HG03196 (cell line): ENCODE measurements around the gene SLC16A1.
"Not testable (repeated sequence)": the region's sequence is repeated elsewhere in the genome, so short reads cannot be mapped to it uniquely, and the experiment has no call there.

Experiments used
- ATAC-seq: cut with Tn5 transposase; IDR thresholded peaks from one replicate; pipeline ENCODE4 v1.9.1; 2021; ENCODE audit not compliant: unreplicated experiment

The SLC16A1 gene

DNA sequence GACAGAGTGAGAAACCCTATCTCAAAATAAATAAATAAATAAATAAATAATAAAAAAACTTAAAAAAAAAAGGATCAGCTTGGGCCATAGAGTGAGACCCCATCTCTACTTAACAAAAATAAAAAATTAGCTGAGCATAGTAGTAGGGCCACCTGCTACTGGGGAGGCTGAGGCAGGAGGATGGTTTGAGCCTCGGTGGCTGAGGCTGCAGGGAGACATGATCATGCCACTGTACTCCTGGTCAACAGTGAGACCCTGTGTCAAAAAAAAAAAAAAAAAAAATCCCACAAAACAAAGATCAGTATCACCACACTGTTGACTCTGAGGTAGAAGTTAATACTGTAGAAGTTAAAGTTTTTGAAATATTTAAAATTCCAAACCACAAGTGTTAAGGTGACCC is 29.1 kb downstream of the SLC16A1 start:
- no peak for ATAC-seq

DNA sequence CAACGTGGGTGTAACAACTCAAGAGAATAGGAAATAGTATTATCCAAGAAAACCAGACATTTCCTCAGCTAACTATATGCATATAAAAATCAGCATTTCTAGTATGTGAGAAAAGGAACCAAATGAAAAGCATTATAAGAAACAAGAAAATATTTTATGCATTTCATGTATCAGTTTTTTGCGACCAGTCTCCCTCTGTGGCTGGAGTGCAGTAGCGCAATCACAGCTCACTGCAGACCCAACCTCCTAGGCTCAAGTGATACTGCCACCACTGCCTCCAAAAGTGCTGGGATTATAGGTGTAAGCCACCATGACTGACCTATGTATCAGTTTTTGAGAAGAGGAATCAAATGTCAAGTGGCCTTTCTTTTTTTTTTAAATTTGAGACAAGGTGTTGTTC is 31.0 kb downstream of the SLC16A1 start:
- ATAC-seq, result no peak

DNA sequence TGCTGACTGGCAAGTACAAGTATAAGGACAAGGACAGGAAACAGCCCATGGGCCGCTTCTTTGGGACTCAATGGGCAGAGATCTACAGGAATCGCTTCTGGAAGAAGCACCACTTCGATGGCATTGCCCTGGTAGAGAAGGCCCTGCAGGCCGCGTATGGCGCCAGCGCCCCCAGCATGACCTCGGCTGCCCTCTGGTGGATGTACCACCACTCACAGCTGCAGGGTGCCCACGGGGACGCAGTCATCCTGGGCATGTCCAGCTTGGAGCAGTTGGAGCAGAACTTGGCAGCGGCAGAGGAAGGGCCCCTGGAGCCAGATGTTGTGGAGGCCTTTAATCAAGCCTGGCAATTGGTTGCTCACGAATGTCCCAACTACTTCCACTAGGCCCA is 32.0 kb downstream of the SLC16A1 start:
- no peak for ATAC-seq

DNA sequence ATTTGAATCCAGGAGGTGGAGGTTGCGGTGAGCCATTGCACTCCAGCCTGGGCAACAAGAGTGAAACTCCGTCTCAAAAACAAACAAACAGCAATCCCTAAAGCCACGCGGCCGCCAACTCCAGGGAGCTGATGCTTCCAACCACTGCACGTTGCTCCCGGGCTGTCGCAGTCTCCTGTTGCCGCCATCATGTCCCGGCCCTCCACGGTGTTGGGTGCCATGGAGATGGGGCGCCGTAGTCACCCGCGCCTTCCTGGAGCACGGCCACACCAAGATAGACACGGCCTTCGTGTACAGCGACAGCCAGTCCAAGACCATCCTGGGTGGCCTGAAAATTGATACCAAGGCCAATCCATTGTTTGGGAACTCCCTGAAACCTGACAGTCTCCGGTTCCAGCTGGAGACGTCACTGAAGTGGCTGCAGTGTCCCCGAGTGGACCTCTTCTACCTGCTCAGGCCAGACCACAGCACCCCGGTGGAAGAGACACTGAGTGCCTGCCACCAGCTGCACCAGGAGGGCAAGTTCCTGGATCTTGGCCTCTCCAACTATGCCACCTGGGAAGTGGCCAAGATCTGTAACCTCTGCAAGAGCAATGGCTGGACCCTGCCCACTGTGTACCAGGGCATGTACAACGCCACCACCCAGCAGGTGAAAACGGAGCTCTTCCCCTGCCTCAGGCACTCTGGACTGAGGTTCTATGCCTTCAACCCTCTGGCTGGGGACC is 32.6 kb downstream of the SLC16A1 start:
- ATAC-seq, result no peak

DNA sequence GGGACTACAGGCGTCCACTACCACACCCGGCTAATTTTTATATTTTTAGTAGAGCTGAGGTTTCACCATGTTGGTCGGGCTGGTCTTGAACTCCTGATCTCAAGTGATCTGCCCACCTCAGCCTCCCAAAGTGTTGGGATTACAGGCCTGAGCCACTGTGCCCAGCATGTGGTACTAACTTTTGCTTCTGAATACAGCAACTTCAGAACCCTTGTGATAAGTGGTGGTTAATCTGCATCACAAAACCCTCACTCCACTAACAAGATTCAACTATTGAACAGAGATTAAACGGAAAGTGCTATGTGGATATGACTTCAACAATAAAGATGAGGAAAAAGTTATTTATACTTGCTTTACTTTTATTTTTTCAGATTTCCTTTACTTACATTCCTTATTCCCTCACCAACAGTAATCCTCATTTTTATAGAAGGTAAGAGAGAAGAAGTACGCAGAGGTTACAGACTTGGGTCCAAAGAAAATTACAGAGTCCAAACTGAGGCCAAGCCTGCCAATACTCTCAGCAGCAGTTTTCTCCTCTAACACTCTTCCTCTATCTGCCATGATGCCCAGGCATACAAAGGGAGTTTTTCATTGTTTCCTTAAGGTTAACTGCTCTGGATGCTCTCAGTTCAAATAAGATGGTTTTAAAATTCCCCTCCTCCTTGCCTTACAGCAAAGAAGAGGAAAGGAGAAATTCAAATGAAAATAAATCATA is 44.3 kb downstream of the SLC16A1 start:
- ATAC-seq, result no peak

DNA sequence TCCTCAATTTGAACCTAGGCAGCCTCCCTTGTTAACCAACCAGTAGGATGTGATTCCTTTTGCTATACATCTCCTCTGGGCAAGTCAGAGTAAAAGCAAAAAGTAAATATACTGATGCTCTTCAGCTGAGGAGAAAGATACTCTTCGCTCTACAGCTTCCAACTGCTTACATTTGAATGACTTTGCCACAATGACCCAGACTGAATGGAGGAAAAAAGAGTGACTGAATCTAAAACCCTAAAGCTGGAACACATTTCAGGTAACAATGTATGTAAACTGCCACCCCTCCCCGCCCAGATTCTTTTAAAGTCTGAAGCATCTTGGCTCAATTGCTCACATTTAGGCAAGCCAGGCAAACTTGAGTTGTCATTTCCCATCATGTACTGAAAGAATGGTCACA is 46.1 kb downstream of the SLC16A1 start:
- ATAC-seq, result no peak

DNA sequence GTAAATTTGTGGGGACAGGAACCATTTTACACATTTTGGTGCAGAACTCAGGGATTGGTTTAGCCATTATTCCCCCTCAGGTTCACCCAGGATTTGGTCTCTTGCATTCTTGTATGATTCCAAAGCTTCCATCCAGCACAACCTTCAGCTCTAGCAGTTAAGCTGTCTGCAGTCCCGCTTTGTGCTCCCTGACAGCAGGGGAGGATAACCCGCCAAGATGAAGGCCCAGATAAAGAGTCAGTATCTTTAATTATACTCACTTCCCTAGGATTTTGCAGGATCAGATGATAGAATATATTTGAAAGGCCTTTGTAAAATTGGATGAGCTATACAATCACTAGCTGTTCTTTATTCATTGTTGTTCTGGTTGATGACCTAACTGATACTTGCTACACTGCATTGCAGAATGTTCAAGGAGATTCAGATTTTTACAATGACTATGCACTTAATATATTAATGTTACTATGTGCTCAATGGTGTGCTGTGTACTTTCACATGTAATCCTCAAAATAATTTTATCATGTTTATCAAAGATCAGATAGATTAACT is 49.8 kb downstream of the SLC16A1 start:
- no peak for ATAC-seq

DNA sequence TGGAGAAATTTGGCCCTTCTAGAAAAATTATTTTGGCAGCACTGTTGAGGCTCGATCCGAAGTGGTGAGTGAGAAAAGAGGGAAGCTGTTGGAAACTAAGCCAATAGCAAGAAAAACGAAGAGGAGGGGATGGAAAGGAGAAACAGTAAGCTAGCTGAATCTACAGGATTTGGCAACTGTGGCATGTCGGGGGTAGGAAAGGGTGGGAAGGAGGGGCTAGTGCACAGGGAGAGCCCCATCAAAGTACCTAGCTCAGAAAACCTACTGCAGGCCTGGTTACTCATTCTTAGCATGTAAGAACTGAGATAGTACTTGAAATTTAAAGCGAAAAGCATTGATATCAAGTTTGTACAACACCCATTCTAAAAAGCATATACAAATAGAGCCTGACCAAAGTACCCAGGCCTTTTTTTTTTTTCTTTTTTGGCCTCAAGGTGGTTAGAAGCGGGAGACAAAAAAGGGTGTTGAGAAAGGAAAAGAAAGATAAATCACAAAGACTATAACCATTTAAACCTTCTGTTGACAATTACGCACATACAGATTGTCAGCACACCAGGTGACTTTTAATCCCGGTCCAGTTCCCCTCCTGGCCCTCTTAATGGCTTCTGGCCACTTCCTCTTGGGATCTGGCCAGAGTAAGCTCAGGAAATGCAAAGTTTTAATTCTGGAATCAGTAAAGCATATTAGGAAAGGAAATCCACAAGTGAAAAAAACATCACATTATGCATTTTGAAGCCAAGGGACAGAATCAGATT is 50.4 kb downstream of the SLC16A1 start:
- ATAC-seq, result no peak

DNA sequence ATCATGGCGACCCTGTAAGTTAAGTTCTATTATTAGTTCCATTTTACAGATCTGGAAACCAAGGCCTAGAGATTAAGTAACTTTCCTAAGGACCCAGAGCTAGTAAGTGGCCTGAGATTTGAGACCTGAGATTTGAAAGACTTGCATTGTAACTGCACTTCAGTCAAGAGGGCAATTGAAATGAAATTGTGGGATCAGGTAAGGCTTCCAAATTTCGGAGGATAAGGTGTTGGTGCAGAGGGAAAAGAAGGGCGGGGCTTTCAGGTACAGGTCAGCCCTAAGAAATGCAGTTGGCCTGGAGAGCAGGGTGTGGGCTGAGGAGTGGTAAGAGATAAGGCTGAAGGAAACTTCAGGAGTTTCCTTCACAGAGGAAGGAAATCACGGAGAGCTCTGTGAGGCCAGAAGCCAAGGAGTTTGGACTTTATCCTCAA is 51.1 kb downstream of the SLC16A1 start:
- ATAC-seq, result no peak

DNA sequence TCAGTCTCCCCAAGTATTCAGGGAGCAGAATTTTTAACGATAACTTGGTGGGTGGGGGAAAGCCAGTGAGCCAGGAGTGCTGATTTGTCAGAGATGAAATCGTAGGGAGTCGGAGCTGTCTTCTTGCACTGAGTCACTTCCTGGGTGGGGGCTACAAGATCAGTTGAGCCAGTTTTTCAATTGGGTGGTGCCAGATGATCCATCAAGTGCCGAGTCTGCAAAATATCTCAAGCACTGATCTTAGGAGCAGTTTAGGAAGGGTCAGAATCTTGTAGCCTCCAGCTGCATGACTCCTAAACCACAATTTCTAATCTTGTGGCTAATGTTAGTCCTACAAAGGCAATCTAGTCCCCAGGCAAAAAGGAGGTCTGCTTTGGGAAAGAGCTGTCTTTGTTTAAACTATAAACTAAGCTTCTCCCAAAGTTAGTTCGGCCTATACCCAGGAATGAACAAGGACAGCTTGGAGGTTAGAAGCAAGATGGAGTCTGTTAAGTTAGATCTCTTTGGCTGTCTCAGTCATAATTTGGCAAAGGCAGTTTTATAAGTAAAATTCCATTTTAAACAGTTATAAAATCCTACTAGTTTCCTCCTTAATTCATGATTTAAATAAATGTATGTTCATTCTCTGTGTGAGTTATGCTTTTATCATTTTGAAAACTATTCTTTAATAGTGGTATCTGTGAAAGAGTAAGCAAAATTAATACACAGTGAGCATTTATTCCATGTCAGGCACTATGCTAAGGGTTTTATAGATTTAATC is 51.7 kb downstream of the SLC16A1 start:
- ATAC-seq, result no peak

DNA sequence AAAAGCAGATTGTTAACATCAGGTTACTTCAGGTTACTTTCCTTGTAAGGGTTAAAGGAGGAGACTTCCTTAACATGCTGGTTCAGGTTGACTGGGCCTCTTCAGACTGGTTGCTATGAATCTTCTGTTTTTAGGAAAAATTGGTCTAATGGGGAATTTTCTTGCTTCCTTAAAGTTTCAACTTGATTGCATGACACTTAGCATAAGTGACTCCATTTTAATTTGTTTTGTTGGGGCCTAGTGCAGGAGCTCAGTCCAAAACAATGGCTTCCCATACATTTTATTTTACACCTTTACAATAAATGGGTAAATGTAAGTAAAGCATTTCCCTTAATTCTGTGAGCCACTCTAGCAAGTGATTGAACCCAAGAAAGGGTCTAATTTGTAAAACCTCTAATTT is 53.8 kb downstream of the SLC16A1 start:
- ATAC-seq, result no peak

DNA sequence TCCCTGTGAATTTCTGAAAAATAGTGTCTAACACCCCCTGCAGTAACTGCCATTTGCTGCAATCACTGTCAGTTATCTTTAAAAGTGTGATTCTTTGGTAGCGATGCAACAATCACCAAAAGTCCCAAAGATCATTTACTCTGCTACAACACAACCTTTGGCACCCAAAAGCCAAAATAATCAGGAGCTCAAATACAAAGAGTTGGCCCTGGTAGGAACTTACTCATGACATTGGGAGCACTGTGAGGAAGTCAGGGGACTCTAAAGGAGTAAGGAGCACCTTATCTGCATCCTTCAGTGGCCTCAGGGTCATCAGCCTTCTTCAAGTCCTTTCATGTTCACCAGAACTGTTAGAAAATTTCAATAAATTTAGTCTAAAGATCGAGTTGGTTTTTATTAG is 54.6 kb downstream of the SLC16A1 start:
- ATAC-seq, result no peak

DNA sequence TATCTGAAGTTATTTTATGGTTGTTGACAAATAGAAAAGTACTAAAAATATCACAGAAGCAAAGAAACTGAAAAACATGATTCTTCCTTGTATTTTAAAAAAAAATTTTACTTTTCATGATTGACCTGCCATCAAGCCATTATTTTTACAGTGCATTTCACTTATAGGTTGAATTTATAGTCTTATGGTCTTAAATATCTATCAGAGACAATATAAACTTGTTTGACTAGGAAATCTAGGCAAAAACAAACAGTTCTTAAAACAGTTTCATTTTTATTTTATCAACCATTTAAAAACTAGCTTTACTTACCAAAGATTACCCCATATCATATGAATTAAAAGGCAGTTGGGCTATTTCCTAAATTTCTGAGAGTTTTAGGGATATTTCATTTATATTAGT is 59.2 kb downstream of the SLC16A1 start:
- ATAC-seq, result no peak

DNA sequence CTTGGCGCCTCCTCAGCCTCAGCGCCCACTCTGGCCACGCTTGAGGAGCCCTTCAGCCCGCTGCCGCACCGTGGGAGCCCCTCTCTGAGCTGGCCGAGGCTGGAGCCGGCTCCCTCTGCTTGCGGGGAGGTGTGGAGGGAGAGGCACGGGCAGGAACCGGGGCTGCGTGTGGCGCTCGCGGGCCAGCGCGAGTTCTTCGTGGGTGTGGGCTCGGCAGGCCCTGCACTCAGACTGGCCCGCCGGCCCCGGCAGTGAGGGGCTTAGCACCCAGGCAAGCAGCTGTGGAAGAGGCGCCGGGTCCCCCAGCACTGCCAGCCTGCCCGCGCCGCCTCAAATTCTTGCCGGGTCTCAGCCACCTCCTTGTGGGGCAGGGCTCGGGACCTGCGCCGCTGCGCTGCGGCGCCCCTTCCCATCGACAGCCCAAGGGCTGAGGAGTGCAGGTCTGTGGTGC is 61.4 kb downstream of the SLC16A1 start:
- ATAC-seq, result no peak

DNA sequence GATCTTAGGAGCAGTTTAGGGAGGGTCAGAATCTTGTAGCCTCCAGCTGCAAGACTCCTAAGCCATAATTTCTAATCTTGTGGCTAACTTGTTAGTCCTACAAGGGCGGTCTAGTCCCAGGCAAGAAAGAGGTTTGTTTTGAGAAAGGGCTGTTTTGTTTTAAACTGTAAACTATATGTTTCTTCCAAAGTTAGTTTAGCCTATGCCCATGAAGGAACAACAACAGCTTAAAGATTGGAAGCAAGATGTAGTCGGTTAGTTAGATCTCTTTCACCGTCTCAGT is 62.0 kb downstream of the SLC16A1 start:
- no peak for ATAC-seq

DNA sequence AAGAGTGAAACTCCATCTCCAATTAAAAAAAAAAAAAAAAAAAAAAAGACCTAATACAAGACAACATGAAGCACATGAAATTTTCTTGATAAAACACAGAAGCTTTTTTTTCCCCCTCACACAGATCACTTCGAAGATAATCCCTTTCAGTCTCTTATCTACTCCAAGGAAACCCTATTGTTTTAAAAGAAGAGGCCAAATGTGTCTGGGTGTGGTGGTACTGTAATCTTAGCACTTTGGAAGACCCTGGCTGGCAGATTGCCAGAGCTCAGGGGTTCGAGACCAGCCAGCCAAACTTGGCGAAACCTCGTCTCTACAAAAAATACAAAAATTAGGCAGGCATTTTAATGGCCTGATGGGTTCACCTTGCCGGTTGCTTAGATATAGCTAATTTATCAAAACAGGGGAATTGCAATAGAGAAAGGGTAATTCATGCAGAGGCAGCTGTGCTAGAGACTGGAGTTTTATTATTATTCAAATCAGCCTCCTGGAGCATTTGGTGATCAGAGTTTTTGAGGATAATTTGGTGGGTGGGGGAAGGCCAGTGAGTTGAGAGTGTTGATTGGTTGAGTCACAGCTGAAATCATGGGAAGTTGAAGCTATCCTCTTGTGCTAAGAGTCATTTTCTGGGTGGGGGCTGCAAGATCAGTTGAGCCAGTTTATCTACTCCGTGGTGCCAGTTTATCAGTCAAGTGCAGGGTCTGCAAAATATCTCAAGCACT is 62.5 kb downstream of the SLC16A1 start:
- no peak for ATAC-seq

DNA sequence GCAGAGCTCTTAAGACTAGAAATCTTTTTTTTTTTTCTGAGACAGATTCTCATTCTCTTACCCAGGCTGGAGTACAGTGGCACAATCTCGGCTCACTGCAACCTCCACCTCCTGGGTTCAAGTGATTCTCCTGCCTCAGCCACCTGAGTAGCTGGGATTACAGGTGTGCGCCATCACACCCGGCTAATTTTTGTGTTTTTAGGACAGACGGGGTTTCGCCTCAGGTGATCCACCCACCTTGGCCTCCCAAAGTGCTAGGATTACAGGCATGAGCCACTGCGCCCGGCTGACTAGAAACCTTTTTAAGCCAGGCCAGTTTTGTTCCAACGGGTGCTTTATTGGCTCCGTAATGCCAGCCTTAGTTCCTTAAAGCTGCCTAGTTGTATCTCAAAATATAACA is 66.1 kb downstream of the SLC16A1 start:
- not testable (repeated sequence) for ATAC-seq

DNA sequence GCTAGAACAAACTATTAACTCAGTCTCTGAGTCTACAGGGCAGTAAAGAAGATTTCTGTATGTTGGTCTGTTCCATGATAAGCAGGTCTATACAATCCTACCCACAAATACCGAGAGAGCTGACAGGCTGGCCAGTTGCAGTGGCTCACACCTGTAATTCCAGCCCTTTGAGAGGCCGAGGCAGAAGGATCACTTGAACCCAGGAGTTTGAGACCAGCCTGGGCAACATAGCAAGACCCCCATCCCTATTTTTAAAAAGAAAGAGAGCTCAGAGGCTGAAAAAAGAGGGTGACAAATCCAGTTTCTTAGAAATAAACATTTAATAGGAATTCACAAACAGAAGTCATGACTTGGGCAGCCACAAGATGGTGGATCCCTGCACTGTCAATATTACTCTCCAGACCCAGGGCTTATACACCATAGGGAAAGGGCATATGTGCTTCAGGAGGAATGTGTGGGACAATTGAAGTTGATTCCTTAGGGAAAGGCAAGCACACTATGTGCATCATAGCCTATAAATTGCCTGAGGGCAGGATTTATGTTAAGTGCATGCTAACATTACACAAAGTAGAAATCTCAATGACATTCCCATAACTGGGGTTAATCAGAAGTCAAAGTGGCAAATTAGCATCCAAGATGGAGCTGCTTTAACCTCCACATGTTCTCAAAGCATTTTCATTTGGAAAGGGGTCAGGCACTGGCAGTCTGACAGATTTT is 66.8 kb downstream of the SLC16A1 start:
- ATAC-seq, result no peak

DNA sequence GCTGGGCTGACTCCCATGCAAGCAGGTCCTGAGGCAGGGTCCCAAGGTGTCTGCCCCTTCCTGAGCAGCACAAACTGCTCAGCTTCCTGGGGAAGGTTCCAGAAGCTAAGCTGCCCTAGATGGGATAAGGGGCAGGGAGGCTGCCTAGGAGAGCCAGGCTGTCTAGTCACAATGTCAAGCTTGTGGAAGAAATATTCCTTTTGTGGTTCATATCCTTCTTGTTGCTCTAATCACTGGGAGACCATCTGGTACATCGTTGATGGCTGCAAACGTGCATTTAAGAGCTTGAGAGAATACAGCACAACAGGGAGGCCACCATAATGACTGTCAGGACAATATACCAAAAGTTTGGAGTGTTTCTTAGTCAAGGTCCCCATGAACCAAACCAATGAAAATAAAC is 67.4 kb downstream of the SLC16A1 start:
- ATAC-seq, result no peak
